ENCODE data around the gene KLHL29. TPM values are rescaled to one million over a fixed set of nuclear protein-coding genes. Genes with fewer than 3 reads are reported as not detected.
A peak's percentile ranks its signal among the peaks of the same experiment; 100 is the strongest.

KLHL29 gene
- polyA plus RNA-seq, 1 donor from 2014 or later, result 42.4 TPM

GRCh38 chr2:23513872-23514793 lies 129.2 kb downstream of the KLHL29 start:
- no peaks in the 10 kb centered on the region for H4K20me1 ChIP-seq (ENCODE audit: insufficient read depth)
- H3K27ac ChIP-seq (ENCODE audit: low read length), result peak overlapping the region; percentile 22

GRCh38 chr2:23516520-23517256 lies 131.7 kb downstream of the KLHL29 start:
- Histone ChIP-seq H3K9ac (ENCODE audit: low read length) (no peak overlapping the region), H2AFZ (ENCODE audit: low read depth, low read length) (no peak overlapping the region), H3F3A (ENCODE audit: insufficient read depth, low read length, poor library complexity, severe bottlenecking) (no peaks in the 10 kb centered on the region), H3K36me3 (ENCODE audit: insufficient read depth, low read length) (no peaks in the 10 kb centered on the region), H4K20me1 (ENCODE audit: insufficient read depth) (peaks cover 7% of the 10 kb centered on the region), H3K4me2 (ENCODE audit: low read length) (no peak overlapping the region), H3K4me3 (ENCODE audit: low read length) (no peak overlapping the region), H3K27me3 (ENCODE audit: insufficient read depth, low read depth, low read length) (no peaks in the 10 kb centered on the region), H3K79me2 (replicated peaks; ENCODE audit: insufficient read depth, low read length) (no peaks in the 10 kb centered on the region), H3K9me2 (ENCODE audit: insufficient read depth, low read length) (no peaks in the 10 kb centered on the region), H3K27ac (ENCODE audit: low read length) (no peak overlapping the region), H3K9me3 (ENCODE audit: low read length) (no peaks in the 10 kb centered on the region)
- TF ChIP-seq EP300 (conservative IDR thresholded peaks at IDR 0.05; ENCODE audit: poor library complexity, severe bottlenecking) (no peak), REST (IDR thresholded peaks at IDR 0.05; ENCODE audit: borderline replicate concordance) (no peak), CTCF (IDR thresholded peaks at IDR 0.05; ENCODE audit: poor library complexity, severe bottlenecking) (no peak), RAD21 (conservative IDR thresholded peaks at IDR 0.05) (no peak), MXI1 (conservative IDR thresholded peaks at IDR 0.05; ENCODE audit: poor library complexity, severe bottlenecking) (no peak), EZH2 (IDR thresholded peaks at IDR 0.05; ENCODE audit: borderline replicate concordance, insufficient read depth, low read length, poor library complexity, severe bottlenecking) (no peak), TAF1 (IDR thresholded peaks at IDR 0.05; ENCODE audit: low read depth) (no peak), SMC3 (conservative IDR thresholded peaks at IDR 0.05; ENCODE audit: poor library complexity) (no peak), POLR2AphosphoS5 (IDR thresholded peaks at IDR 0.05) (no peak)

More at GRCh38 chr2:23513872-23514793, 129.2 kb downstream of the KLHL29 start:
- Histone ChIP-seq H3K27me3 (ENCODE audit: insufficient read depth, low read depth, low read length) (no peaks in the 10 kb centered on the region), H3F3A (ENCODE audit: insufficient read depth, low read length, poor library complexity, severe bottlenecking) (no peaks in the 10 kb centered on the region), H3K79me2 (replicated peaks; ENCODE audit: insufficient read depth, low read length) (no peaks in the 10 kb centered on the region), H3K9me2 (ENCODE audit: insufficient read depth, low read length) (no peaks in the 10 kb centered on the region), H3K9me3 (ENCODE audit: low read length) (no peaks in the 10 kb centered on the region), H3K9ac (ENCODE audit: low read length) (no peak overlapping the region), H3K4me2 (ENCODE audit: low read length) (no peak overlapping the region), H3K36me3 (ENCODE audit: insufficient read depth, low read length) (no peaks in the 10 kb centered on the region), H3K4me3 (ENCODE audit: low read length) (peak overlapping the region; percentile 19), H2AFZ (ENCODE audit: low read depth, low read length) (no peak overlapping the region)
- TF ChIP-seq TAF1 (IDR thresholded peaks at IDR 0.05; ENCODE audit: low read depth) (no peak), EZH2 (IDR thresholded peaks at IDR 0.05; ENCODE audit: borderline replicate concordance, insufficient read depth, low read length, poor library complexity, severe bottlenecking) (no peak)
